ENCODE measurements around the gene HACD2. TPM values are rescaled to one million over a fixed set of nuclear protein-coding genes. Genes with fewer than 3 reads are reported as not detected.

The HACD2 gene
- polyA plus RNA-seq, 1 of the 3 experiments (the other 2 are of a cell fraction) = 13.8 TPM

DNA sequence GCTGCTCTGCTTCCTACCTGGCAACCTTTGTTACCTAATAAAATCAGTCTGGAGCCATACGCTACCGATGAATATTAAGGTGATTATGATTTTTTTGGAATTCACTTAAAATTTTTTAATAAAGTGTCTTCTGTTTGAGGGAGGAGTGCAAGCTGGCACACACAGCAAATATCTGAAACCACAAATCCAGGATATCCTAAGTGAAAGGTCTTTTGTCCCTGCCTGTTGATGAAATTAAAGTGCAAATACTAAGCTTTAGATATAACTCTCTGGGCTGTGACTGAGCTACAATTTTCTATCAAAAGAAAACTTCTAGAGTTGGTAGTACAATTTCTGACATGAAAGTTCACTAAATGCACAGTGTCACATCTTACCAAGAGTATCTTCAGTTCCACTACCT, 23.7 kb downstream of the HACD2 start:
- no peaks in the 10 kb centered on the region for H3K79me2 ChIP-seq (ENCODE audit: insufficient read depth)
- CTCF ChIA-PET = interaction anchor here (0.6 to 5.4 kb wide), 9 partner anchors 8 to 235 kb away, joined by 3 to 46 read pairs (median 11); partner anchors contain the start of gene ADCY5

More for the DNA sequence above, 23.7 kb downstream of the HACD2 start:
- H3F3A ChIP-seq (replicated peaks; ENCODE audit: insufficient read depth) = no peaks in the 10 kb centered on the region
- H3K4me2 ChIP-seq = no peak overlapping the region
- TF ChIP-seq FOXJ3 (CRISPR knock-in tag; IDR thresholded peaks at IDR 0.05) = no peak
- TF ChIP-seq PBX3 (IDR thresholded peaks at IDR 0.05) = no peak
- TF ChIP-seq POLR2AphosphoS5 (IDR thresholded peaks at IDR 0.05; ENCODE audit: low read depth, low read length) = no peak
- no peak for TF ChIP-seq MXI1 (IDR thresholded peaks at IDR 0.05; ENCODE audit: low read depth, low read length)
- no peak for TF ChIP-seq FOXM1 (IDR thresholded peaks at IDR 0.05; ENCODE audit: low read depth)
- no peak for TF ChIP-seq NFIC (IDR thresholded peaks at IDR 0.05; ENCODE audit: borderline replicate concordance)
- TF ChIP-seq, protein P1, sequence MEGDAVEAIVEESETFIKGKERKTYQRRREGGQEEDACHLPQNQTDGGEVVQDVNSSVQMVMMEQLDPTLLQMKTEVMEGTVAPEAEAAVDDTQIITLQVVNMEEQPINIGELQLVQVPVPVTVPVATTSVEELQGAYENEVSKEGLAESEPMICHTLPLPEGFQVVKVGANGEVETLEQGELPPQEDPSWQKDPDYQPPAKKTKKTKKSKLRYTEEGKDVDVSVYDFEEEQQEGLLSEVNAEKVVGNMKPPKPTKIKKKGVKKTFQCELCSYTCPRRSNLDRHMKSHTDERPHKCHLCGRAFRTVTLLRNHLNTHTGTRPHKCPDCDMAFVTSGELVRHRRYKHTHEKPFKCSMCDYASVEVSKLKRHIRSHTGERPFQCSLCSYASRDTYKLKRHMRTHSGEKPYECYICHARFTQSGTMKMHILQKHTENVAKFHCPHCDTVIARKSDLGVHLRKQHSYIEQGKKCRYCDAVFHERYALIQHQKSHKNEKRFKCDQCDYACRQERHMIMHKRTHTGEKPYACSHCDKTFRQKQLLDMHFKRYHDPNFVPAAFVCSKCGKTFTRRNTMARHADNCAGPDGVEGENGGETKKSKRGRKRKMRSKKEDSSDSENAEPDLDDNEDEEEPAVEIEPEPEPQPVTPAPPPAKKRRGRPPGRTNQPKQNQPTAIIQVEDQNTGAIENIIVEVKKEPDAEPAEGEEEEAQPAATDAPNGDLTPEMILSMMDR (IDR thresholded peaks at IDR 0.05) = no peak
- TF ChIP-seq, protein P2, sequence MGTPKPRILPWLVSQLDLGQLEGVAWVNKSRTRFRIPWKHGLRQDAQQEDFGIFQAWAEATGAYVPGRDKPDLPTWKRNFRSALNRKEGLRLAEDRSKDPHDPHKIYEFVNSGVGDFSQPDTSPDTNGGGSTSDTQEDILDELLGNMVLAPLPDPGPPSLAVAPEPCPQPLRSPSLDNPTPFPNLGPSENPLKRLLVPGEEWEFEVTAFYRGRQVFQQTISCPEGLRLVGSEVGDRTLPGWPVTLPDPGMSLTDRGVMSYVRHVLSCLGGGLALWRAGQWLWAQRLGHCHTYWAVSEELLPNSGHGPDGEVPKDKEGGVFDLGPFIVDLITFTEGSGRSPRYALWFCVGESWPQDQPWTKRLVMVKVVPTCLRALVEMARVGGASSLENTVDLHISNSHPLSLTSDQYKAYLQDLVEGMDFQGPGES (IDR thresholded peaks at IDR 0.05; ENCODE audit: low read depth, low read length) = no peak
- TF ChIP-seq, protein P3, sequence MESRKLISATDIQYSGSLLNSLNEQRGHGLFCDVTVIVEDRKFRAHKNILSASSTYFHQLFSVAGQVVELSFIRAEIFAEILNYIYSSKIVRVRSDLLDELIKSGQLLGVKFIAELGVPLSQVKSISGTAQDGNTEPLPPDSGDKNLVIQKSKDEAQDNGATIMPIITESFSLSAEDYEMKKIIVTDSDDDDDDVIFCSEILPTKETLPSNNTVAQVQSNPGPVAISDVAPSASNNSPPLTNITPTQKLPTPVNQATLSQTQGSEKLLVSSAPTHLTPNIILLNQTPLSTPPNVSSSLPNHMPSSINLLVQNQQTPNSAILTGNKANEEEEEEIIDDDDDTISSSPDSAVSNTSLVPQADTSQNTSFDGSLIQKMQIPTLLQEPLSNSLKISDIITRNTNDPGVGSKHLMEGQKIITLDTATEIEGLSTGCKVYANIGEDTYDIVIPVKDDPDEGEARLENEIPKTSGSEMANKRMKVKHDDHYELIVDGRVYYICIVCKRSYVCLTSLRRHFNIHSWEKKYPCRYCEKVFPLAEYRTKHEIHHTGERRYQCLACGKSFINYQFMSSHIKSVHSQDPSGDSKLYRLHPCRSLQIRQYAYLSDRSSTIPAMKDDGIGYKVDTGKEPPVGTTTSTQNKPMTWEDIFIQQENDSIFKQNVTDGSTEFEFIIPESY (IDR thresholded peaks at IDR 0.05; ENCODE audit: borderline replicate concordance, low read depth) = no peak
- TF ChIP-seq FOSL2 (IDR thresholded peaks at IDR 0.05; ENCODE audit: borderline replicate concordance, low read depth) = no peak
- TF ChIP-seq, protein P4, sequence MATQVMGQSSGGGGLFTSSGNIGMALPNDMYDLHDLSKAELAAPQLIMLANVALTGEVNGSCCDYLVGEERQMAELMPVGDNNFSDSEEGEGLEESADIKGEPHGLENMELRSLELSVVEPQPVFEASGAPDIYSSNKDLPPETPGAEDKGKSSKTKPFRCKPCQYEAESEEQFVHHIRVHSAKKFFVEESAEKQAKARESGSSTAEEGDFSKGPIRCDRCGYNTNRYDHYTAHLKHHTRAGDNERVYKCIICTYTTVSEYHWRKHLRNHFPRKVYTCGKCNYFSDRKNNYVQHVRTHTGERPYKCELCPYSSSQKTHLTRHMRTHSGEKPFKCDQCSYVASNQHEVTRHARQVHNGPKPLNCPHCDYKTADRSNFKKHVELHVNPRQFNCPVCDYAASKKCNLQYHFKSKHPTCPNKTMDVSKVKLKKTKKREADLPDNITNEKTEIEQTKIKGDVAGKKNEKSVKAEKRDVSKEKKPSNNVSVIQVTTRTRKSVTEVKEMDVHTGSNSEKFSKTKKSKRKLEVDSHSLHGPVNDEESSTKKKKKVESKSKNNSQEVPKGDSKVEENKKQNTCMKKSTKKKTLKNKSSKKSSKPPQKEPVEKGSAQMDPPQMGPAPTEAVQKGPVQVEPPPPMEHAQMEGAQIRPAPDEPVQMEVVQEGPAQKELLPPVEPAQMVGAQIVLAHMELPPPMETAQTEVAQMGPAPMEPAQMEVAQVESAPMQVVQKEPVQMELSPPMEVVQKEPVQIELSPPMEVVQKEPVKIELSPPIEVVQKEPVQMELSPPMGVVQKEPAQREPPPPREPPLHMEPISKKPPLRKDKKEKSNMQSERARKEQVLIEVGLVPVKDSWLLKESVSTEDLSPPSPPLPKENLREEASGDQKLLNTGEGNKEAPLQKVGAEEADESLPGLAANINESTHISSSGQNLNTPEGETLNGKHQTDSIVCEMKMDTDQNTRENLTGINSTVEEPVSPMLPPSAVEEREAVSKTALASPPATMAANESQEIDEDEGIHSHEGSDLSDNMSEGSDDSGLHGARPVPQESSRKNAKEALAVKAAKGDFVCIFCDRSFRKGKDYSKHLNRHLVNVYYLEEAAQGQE (IDR thresholded peaks at IDR 0.05; ENCODE audit: low read depth, low read length) = no peak
- TF ChIP-seq, protein P5, sequence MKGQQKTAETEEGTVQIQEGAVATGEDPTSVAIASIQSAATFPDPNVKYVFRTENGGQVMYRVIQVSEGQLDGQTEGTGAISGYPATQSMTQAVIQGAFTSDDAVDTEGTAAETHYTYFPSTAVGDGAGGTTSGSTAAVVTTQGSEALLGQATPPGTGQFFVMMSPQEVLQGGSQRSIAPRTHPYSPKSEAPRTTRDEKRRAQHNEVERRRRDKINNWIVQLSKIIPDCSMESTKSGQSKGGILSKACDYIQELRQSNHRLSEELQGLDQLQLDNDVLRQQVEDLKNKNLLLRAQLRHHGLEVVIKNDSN (IDR thresholded peaks at IDR 0.05; ENCODE audit: borderline replicate concordance, low read depth) = no peak
- TF ChIP-seq YY1 (IDR thresholded peaks at IDR 0.05; ENCODE audit: low read depth) = no peak
- TF ChIP-seq TEAD4 (IDR thresholded peaks at IDR 0.05; ENCODE audit: borderline replicate concordance, insufficient read depth) = no peak
- no peak for TF ChIP-seq SMC3 (IDR thresholded peaks at IDR 0.05; ENCODE audit: low read depth, low read length)
- no peak for TF ChIP-seq TCF12 (IDR thresholded peaks at IDR 0.05)
- no peak overlapping the region for H3K4me3 ChIP-seq (ENCODE audit: low read depth in 2 of 2, low read length in 1 of 2)
- H3K9me2 ChIP-seq = no peaks in the 10 kb centered on the region
- H3K27me3 ChIP-seq (ENCODE audit: insufficient read depth) = no peaks in the 10 kb centered on the region
- POLR2A ChIA-PET = no interaction called here
- H2AFZ ChIP-seq (ENCODE audit: low read depth) = no peak overlapping the region
- no peak overlapping the region for H3K9ac ChIP-seq
- no peak for DNase-seq
- H3K36me3 ChIP-seq (replicated peaks in 1 of 2; ENCODE audit: control insufficient read depth in 1 of 2, insufficient read depth in 2 of 2, low read length in 1 of 2) = peaks cover 0 to 4% of the 10 kb centered on the region in 2 experiments
- WGBS (ENCODE audit: low lambda C conversion rate) = 73% methylated on average over 2 of the region's 2 CpGs
- H4K20me1 ChIP-seq (ENCODE audit: insufficient read depth) = no peaks in the 10 kb centered on the region
- no peaks in the 10 kb centered on the region; a peak in 1 of 4 replicates for H3K4me1 ChIP-seq (ENCODE audit: control insufficient read depth in 1 of 2, insufficient read depth in 2 of 2, low read depth in 1 of 2, low read length in 1 of 2)
- H3K9me3 ChIP-seq = no peaks in the 10 kb centered on the region
- H3K27ac ChIP-seq (ENCODE audit: low read depth in 2 of 2, low read length in 1 of 2) = no peak overlapping the region

Data from SK-N-SH (cell line).